Measurements from ENCODE around the gene EIF4G1. TPM values are rescaled to one million over a fixed set of nuclear protein-coding genes. Genes with fewer than 3 reads are reported as not detected.

Gene EIF4G1
- total and polyA plus RNA-seq, 8 donors: 118 to 207 (median 174) TPM

GRCh38 chr3:184358124-184358767 is 43.8 kb downstream of the EIF4G1 start:
- intact Hi-C loops (cut with DNase I): no loop called here
- TF ChIP-seq CTCF (IDR thresholded peaks at IDR 0.05): no peak
- peak in 1 of 6 donors; percentile 44 for DNase-seq
- 90 to 93% methylated on average over 12 of the region's 12 CpGs for WGBS, 2 donors
- no peaks in the 10 kb centered on the region for H3K36me3 ChIP-seq
- no peak overlapping the region for H3K4me3 ChIP-seq
- FAIRE-seq: no peak
- no peak for ATAC-seq
- no peak overlapping the region for H3K27ac ChIP-seq
- H3K4me1 ChIP-seq: no peaks in the 10 kb centered on the region
- H3K9me3 ChIP-seq: no peaks in the 10 kb centered on the region
- H3K27me3 ChIP-seq: no peaks in the 10 kb centered on the region

GRCh38 chr3:184358921-184359350 is 44.5 kb downstream of the EIF4G1 start:
- Histone ChIP-seq H3K36me3 (no peaks in the 10 kb centered on the region), H3K27ac (no peak overlapping the region), H3K4me1 (peaks cover 0 to 1% (median 0%) of the 10 kb centered on the region in 3 donors), H3K4me3 (no peak overlapping the region), H3K27me3 (no peaks in the 10 kb centered on the region), H3K9me3 (no peaks in the 10 kb centered on the region)
- no peak for TF ChIP-seq CTCF (IDR thresholded peaks at IDR 0.05)
- 49 to 56% methylated on average over 14 of the region's 14 CpGs for WGBS, 2 donors
- peak in 3 of 6 donors; percentile 11 to 55 (median 34) for DNase-seq
- no peak for FAIRE-seq
- no peak for ATAC-seq
- intact Hi-C loops (cut with DNase I): no loop called here

GRCh38 chr3:184359610-184360009 is 45.2 kb downstream of the EIF4G1 start:
- no peak for FAIRE-seq
- H3K9me3 ChIP-seq: no peaks in the 10 kb centered on the region
- no peak for ATAC-seq
- no peak overlapping the region for H3K27ac ChIP-seq
- H3K4me1 ChIP-seq: peaks cover 0 to 8% (median 0%) of the 10 kb centered on the region in 3 donors
- no peaks in the 10 kb centered on the region for H3K27me3 ChIP-seq
- DNase-seq: peak in 5 of 6 donors; percentile 45 to 71 (median 57)
- intact Hi-C loops (cut with DNase I): no loop called here
- no peak for TF ChIP-seq CTCF (IDR thresholded peaks at IDR 0.05)
- no peaks in the 10 kb centered on the region for H3K36me3 ChIP-seq
- no peak overlapping the region for H3K4me3 ChIP-seq
- 60 to 82% methylated on average over 9 of the region's 9 CpGs for whole genome bisulfite sequencing, 2 donors

GRCh38 chr3:184360070-184360928 is 45.9 kb downstream of the EIF4G1 start:
- Histone ChIP-seq H3K27ac (peak overlapping the region in 3 of 4 donors; percentile 12 to 97 (median 97)), H3K9me3 (no peaks in the 10 kb centered on the region), H3K4me1 (peaks cover 0 to 10% (median 0%) of the 10 kb centered on the region in 3 donors), H3K4me3 (peak overlapping the region; percentile 74 to 97 (median 78)), H3K36me3 (peaks cover 0 to 3% (median 0%) of the 10 kb centered on the region in 3 donors), H3K27me3 (no peaks in the 10 kb centered on the region)
- WGBS, 2 donors: 63 to 64% methylated on average over 12 of the region's 12 CpGs
- TF ChIP-seq CTCF (IDR thresholded peaks at IDR 0.05): no peak
- intact Hi-C loops (cut with DNase I): no loop called here
- no peak for ATAC-seq
- DNase-seq: peak in 3 of 6 donors; percentile 18 to 29 (median 22)
- no peak for FAIRE-seq
